GM03348 (cell line): ENCODE results near the gene SIGLEC11.
"Not testable (repeated sequence)": the region's sequence is repeated elsewhere in the genome, so short reads cannot be mapped to it uniquely, and the experiment has no call there.

Experiments used
- DNase-seq: peaks from one replicate; pipeline ENCODE4 v3.0.0; 2012; ENCODE audit warnings: low spot score

The SIGLEC11 gene

GRCh38 chr19:49960980-49961379 is at the start of gene SIGLEC11:
SIGLEC11 (minus strand) TSS chr19:49961172; CDS start chr19:49961081, 91 bp downstream.
- DNase-seq = not testable (repeated sequence)

DNA sequence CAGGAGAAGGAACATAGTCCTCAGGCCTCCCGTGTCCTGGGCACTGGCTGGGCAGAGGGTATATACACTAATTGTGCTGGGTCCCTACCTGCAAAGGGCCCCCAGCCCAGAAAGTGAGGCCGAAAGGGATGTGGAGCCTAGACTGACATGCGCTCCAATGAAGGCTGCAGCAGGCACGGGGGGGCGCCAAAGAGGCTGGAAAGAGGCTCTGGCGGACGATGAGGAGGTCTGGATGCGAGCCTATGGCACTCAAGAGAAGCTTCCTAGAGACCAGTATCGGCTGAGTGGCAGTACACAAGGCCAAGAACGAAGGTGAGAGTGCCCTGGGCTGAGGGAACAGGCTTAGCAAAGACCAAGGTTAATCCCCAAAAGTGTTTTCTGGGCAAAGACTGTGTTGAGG is 47.6 kb upstream of the SIGLEC11 start:
- DNase-seq = peak; percentile 17

DNA sequence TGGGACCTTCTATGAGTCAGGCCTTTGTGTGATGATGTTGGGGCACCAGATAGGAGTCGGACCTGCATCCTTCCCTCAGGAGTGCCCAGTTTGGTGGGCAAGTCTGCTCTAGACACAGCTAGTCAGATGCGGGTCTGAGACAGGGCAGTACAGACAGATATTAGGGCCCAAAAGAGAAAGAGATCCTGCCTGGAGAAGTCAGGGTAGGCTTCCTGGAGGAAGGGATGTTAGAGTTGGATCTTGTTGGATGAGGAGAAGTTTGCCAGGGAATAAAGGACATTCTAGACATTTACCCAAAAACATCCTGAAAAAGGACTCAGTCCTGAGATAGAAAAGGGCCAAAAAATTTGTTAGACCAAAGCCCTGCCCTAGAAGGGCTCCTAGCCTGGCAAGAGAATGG is 47.0 kb upstream of the SIGLEC11 start:
- no peak for DNase-seq

- no peak for DNase-seq
Measured at GRCh38 chr19:50007170-50007569, 46.2 kb upstream of the SIGLEC11 start.

- DNase-seq = no peak
Measured at GRCh38 chr19:50005428-50005827, 44.5 kb upstream of the SIGLEC11 start.

DNA sequence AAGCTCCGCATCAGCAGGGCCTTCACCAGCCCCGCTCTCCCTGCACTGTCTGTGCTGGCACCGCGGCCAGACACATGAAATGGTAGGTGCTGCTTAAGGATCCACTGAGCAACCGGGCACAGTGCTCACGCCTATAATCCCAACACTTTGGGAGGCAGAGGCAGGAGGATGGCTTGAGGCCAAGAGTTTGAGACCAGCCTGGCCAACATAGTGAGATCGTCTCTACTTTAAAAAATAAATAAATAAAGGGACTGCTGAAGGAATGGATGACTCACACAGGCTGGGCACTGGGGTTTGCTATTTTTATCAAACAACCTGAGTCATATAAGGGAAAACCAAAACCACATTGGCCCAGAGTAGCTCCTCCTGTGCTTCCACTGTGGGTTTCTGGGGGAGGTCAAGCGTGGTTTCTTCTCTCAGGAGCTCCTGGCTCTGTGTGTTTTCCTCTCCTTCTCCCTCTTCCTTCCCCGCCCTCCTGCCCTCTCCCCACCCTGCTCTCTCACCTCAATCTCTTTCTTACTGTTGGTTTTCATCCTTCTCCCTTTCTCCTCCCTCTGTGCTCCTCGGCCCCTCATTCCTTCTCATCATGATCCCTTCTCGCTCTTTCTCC is 42.9 kb upstream of the SIGLEC11 start:
- peak; percentile 94 for DNase-seq

GRCh38 chr19:50003254-50003788 is 42.3 kb upstream of the SIGLEC11 start:
- DNase-seq = no peak

DNA sequence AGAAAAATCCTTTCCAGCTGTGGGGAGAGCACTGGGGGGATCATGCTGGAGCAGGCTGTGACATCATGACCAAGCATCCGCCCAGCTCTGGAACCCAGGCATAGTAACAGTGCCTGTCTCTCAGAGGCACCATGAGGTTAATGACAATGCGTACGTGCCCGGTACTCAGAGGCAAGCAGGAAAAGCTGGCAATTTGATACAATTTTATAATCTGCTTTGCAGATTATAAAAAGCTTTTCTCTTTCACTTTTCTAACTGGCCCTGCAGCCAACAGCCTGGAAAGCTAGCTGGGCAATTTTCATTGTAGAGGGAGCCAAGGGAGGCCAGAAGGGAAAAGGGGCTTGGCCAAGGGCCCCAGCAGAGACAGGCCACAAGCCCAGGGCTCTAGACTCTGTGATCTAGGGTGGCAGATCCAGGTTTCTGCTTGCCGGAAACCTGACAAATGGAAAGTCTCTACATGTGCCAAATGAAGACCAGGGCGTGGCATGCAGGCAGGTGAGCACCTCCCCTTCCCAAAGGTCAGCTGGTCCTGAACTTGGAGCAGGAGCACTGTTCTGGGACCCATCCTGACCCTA is 41.5 kb upstream of the SIGLEC11 start:
- no peak for DNase-seq

- no peak for DNase-seq
Measured at GRCh38 chr19:50001775-50002174, 40.8 kb upstream of the SIGLEC11 start.

DNA sequence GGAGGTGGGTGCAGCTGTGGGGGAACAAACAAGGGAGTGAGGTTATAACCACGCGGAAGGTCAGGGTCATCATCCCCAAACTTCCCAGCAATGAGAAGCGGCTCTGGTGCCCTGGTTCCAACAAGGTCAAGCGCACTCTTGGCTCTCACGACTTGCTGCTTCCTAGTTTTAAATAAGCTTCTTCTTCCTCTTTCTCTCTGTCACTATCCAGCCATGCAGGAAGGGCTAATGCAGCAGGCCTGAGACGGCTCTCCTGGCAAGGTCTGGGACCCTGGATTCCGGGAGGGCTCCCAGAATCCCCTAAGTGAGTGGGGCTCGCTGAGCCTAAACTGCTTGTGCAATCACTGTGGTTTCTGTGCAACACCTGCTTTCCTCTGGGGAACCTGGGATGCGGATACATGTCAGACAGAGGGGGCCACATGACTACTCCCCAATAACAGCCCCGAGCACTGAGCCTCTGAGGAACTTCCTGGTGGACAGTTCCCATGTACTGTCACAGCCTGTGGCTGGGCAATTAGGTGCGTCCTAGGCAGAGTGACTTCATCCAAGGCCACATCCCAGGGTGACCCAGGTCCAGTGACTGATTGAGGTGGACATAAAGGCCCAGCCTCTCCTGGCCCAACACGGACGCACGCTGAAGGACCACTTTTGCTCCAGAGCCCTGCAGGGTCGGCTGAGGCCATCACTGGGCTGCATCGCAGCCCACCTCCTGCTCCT is 40.0 kb upstream of the SIGLEC11 start:
- no peak for DNase-seq

DNA sequence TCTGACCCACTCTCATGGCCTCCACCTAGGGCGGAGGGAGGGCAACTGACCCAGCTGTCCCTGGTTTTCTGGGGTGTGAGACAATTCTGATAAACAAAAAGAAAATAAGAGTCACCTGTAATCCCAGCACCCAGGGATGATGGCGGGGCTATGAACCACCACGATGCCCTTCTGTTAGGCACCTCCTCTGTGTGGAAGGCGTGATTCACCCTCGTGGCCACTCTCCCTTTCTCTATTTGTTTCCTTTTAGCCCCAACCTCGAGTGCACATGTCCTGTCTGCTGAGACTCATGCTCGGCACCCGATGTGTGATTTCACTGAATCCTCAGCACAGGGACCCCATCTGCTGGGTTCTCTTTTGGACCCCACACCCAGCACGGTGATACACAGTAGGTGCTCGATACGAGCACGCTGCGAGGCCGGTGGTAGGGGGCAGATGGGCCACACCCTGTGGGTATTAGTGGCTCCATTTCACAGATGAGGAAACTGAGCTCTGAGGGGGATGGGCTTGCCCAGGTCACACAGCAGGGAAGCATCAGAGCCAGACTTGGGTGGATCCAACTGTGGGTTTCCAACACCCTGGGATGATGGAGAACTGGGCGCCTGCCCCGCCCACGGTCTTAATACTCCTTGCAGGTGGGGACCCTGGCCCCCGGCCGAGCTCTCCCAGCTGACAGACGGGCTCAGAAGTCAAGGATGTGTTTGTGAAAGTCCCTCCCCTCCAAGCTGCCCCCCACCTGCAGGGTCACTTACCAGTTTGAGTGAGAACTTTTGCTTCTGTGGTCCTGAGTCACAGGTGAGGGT is 39.3 kb upstream of the SIGLEC11 start:
- DNase-seq = no peak

DNA sequence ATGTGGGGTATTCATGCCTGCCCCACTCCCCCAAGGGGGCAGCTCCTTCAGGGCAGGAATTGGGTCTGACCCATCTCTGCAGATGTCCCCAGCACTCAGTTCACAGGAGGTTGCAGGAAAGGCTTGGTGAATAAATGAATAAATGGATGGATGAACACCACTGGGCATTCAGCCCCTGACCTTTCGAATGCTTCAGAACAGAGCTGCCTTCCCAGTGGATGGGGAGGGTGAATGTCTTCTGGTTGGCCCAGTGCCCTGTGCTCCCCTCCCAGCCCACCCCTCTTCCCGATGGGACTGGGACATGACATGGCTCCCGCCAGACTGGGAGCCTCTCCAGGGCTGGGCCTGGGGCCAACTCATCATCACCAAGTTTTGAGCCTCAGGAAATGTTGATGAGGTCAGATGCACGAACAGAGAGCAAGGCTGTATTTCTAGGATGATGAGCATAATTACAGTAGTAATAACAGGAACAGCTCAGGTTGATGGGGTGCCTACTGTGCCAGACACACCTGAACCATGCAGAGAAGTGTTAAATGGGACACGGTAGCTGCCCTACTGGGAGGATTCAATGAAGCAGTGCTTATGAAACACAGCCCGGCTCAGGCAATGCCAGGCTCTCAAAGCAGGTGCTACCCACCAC is 38.5 kb upstream of the SIGLEC11 start:
- DNase-seq = no peak

- DNase-seq = peak; percentile 39
Measured at GRCh38 chr19:49997709-49998108, 36.7 kb upstream of the SIGLEC11 start.

DNA sequence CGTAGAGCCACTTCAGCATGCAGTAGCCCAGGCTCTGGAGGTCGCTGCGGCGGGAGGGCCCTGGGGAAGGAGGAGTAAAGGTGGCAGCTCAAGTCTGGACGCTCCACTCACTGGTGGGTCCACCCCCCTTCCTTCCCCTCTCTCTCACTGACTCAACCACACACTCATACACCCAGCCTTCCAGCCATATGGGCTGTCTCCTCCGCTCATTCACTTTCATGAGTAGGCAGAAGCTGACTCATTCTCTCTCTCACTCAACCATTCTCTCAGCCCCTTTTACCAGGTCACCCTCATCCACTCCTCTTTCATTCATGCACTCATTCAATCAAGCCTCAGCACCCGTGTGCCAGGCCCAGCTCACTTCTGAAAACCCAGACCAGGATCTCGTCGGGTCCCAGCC is 27.5 kb upstream of the SIGLEC11 start:
- DNase-seq = peak; percentile 35

GRCh38 chr19:49988007-49988406 is 27.0 kb upstream of the SIGLEC11 start:
- DNase-seq = no peak

- DNase-seq = peak; percentile 84
Measured at GRCh38 chr19:49987159-49987698, 26.3 kb upstream of the SIGLEC11 start.

- no peak for DNase-seq
Measured at GRCh38 chr19:49986354-49986753, 25.4 kb upstream of the SIGLEC11 start.

- DNase-seq = no peak
Measured at GRCh38 chr19:49985871-49986270, 24.9 kb upstream of the SIGLEC11 start.

GRCh38 chr19:49984491-49984890 is 23.5 kb upstream of the SIGLEC11 start:
- DNase-seq = no peak

GRCh38 chr19:49983645-49984229 is 22.8 kb upstream of the SIGLEC11 start:
- peak; percentile 73 for DNase-seq
